GM18508 (cell line): ENCODE measurements around the gene DPY30.

Source experiments
- ATAC-seq: cut with Tn5 transposase; IDR thresholded peaks from one replicate; pipeline ENCODE4 v1.9.1; 2021; ENCODE audit warnings: moderate number of reproducible peaks; ENCODE audit not compliant: insufficient read depth, unreplicated experiment

Gene DPY30

GRCh38 chr2:31979018-31979417 is 60.6 kb downstream of the DPY30 start:
- ATAC-seq = no peak

- ATAC-seq = no peak
Observed at GRCh38 chr2:31978436-31978835, 61.2 kb downstream of the DPY30 start.
